Stimulated activated CD4-positive, alpha-beta T cell treated with anti-CD3 and anti-CD28 coated beads, Interleukin-2, amount 100 ng/mL, for 48 hours (primary cell): ENCODE data around the gene MCOLN1.
A peak's percentile ranks its signal among the peaks of the same experiment; 100 is the strongest.

Source experiments
- DNase-seq, 2 donors: peaks; one replicate each; pipeline ENCODE4 v3.0.0-alpha.2; 2020

The MCOLN1 gene

DNA sequence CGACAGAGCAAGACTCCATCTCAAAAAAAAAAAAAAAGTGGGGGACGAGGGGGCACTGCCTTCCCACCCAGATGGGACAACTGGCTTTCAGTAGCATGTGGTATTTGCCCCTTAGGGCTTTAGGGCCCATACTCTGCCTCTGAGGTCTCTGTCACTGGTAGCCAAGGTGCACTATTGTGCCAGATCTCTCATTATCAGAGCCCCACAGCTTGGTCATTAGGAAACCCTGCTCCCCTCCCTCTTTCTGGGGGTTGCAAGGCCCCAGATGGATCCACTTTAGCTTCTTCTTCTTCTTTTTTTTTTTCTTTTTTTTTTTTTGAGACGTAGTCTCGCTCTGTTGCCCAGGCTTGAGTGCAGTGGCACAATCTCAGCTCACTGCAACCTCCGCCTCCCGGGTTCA, 17.7 kb upstream of the MCOLN1 start:
- DNase-seq = no peak

DNA sequence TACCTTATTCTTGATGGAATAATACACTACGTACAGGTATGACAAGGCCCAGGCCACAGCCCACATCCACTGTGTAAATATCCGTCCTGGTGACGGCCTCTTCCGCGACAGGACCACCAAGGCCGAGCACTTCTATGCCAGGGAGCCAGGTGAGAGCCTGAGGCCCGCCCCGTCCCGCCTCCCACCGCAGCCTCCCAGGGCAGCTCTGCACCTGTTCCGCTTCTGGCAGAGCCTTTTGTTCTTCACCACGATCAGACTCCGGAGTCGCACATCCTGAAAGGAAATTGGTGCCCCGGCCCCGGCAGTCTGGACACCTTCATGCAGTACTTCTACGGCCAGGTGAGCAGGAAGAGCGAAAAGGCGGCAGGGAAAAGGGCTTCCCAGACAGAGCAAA, 17.1 kb upstream of the MCOLN1 start:
- DNase-seq = no peak

DNA sequence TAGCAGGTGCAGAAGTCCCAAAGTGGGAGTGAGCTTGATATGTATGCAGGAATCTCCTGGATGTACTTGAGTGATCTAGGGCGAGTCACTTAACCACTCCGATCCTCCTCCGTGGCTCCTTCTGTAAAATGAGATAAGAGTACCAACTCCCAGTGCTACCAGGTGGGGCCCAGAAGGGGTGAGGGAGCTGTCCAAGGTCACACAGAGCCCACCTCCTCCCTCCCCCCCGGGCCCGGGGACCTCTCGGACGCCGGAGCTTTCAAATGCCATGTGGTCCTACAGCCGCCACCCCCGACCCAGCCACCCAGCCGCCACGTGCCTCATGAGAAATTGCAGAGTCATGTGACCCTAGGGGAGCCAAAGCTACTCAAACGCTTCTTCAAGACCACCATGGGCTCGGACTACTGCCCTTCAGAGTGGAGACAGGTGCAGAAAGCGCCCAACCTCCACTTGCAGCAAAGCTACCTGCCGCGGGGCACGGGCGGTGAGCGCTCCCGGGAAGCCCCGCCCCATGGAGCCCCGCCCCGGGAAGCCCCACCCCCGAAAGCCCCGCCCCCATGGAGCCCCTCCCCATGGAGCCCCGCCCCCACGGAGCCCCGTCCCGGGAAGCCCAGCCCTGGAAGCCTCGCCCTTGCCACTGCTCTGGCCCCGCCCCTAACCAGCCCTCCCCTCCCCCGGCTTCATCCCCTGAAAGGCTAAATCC, 16.6 kb upstream of the MCOLN1 start:
- DNase-seq = peak in 1 of 2 donors; percentile 40

DNA sequence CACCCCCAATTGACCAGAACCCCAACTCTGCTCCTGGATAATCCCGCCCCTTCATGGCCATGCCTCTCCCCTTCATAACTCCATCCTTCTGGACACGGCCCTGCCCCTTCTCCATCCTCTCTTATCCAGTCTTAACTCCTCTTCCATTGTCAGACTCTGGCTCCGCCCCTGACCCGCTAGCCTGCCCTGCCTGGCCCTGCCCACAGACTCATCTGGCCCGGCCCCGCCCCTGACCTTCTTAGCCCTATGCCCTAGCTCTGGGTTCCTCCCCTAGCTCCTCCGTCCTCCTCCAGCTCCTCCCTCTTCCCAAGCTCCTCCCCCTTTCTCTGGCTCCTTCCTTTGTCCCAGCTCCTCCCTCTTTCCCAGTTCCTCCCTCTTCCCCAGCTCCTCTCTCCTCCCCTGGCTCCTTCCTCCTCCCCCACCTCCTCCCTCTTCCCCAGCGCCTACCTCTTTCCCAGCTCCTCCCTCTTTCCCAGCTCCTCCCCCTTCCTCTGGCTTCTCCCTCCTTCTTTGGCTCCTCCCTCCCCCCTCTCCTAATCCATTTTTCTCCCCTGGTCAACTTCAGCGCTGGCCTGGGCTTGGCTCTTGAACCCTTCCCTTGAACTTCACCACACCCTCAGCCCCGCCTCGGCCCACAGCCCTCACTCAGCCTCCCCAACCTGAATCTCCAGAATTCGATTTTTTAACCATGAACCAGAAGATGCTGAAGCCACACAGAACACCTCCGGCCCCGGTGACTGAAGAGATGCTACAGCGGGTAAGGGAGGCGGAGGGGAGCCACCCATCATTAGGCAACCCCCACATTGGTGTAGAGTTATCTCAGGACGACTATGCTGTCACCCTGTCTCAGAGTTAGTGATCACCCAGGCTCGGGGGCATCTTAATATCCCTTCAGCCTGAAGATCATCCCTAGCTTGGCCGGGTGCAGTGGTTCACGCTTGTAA, 15.8 kb upstream of the MCOLN1 start:
- peak in 1 of 2 donors; percentile 51 for DNase-seq

DNA sequence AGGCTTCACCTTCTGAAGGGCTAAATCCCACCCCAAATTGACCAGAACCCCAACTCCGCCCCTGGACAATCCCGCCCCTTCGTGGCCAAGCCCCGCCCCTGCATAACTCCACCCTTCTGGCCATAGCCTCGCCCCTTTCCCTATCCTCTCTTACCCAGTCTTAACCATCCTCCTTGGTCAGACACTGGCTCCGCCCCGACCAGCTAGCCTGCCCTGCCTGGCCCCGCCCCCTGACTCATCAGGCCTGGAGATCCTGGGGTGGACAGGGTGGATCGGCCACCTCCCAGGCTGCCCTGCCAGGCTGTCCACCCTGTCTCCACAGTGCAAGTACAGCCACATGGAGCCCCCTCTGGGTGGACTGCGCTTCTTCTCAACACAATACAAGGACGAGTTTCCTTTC, 14.5 kb upstream of the MCOLN1 start:
- no peak for DNase-seq

DNA sequence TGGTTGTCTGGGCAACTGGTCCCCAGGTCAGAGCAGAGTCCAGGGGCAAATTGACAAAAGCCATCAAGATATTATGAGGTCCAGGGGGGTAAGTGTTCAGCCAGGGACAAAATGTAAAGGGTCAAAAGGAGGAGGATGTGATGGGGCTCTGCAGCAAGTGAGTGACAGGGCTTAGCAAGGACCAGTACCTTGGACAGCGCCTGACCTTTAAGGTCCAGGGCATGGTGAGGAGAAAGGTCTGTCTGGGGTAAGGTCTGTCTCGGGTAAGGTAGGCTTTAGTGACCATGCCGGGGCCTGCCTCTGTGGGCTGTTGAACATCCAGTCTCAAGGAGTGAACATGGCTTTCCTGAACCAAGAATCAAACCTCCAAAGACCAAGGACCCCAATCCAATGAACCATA, 12.8 kb upstream of the MCOLN1 start:
- no peak for DNase-seq

DNA sequence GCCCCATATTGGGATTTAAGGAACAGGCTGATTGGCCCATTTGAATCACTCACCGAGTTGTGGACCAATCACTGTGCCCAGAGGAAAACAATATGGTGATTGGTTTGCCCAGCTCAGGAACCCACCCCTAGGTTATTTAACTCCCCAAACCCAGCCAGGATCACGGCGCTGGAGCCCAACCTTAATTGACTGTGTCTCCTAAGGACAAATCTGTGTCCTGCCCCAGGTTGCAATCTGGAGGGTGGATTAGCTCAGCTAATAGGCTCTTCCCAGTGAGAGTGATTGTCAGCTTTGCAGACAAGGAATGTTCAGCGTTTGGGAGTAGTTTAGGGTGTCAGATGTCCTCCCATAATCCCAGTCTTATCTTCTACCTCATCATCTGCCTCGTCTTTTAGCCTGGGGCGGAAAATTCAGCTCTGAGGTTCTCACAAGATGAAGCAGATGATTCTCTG, 10.0 kb upstream of the MCOLN1 start:
- no peak for DNase-seq

DNA sequence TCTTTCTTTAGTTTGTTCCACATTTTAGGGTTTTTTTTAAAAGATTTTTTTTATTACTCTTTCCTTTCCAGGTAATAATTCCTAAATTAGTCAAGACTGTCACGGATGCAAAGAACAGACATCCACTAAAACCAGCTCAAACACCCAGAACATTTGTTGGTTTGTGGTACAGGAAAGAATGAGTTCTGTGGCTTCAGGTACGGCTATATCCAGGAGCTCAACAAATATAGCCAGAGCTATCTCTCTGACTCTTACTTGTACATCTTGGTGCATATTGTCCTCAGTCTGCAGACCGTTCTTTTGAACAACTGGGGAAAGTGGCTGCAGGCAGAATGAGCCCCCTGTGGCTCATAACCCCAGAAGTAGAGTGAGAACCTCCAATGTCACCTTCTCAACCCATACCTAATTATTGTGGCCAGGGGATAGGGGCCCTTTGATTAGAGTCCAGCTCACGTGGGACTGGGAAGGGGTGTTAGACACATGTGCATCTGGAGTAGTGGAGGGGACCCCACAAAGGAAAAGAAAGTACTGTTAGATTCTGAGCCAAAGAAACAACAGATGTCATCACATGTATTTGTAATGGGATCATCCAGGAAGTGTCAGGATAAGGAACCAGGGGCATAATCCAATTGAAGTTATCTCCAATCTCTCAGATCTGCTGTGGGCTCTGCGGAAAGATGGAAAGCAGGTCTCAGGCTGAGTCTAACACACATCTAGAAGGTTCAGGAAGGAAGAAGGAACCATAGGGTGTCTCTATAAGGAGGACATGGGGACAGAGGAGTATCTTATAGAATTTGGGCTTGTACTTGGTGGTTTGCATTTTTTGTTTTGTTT, 8.4 kb upstream of the MCOLN1 start:
- DNase-seq = no peak

DNA sequence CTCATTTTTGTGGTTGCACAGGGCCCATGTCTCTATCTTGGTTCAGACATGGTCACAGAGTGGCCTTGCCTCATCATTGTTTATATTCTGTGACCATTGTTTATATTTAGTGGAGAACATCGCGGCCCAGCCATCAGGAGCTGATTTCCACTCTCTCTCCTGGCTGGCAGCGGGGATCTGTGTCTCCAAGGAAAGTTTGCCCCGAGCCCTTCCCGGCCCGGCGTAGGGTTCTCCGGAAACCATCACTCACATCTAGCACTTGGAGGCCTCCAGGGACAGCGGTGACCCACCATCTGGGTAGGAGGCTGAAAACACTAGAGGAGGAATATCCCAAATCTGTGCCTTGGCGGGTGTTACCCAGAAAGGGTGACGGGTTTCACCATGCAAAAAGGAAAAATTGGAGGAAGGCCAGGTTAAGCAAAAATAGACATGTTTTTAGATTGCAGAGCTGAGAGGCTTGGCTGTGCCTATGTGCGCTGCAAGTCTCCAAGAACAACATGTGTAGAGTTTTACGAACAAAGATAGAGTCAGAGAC, 7.2 kb upstream of the MCOLN1 start:
- DNase-seq = no peak

DNA sequence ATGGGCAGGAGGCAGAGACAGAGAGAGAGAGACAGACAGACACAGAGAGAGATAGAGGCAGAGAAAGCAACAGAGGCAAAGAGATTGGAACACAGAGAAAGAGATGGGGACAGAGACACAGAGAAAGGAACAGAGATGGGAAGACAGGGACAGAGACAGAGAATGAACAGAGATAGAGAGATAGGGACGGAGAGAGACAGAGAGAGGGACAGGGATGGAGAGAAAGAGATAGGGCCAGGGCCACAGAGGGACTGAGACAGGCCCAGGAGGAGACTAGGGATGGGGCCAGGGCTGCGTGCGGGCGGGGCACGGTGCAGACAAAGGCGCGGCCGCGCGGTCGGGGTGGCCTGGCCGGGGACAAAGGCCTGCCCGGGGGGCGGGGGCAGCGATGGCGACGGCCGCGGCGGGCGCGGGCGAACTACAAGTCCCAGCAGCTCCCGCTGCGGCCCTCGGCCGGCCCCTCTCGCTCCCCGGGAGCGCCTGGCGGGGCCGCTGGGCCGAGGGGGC, 6.7 kb upstream of the MCOLN1 start, which contains the start of gene ZNF358:
Gene ZNF358 (plus strand): TSS at position 459 of the 507 bp plus-strand sequence. CDS start 3,140 bp downstream, outside the sequence.
- peak in 1 of 2 donors; percentile 49 for DNase-seq

DNA sequence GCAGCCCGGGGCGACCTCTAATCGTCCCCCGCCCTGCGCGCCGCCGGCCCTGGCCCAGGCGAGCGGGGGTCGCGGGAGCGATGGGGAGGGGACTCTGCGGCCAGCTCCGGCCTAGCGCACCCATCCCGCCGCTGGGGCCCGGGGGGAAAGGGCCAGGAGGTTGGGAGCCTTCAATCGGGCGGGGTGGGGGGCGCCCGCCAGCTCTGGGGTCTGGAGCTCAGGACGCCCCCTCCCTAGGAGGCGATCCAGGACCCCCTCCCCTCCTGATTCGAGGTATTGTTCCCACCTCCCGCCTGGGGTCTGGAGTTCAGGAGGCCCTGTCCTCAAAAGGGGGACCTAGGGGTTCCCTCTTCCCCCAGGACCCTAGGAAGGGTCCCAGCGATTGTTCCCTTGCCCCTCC, 6.1 kb upstream of the MCOLN1 start:
- DNase-seq = no peak

DNA sequence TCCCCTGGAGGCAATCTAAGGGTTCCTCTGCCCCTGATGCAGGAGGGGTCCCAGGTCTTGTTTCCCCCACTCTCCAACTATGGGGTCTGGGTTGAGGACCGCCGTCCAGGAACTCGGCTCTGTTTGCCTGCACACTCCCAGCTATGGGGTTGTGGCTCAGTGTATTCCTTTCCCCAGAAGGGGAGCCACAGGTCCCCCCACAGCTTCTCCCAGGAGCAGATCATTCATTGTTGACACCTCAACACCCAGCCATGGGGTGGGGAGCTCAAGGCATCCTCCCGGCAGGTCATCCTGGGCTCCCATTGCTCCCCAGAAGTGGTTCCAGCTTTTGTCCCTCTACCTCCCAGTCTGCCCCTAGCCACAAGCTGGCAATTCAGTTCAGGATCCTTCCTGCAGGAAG, 5.5 kb upstream of the MCOLN1 start:
- DNase-seq = no peak

DNA sequence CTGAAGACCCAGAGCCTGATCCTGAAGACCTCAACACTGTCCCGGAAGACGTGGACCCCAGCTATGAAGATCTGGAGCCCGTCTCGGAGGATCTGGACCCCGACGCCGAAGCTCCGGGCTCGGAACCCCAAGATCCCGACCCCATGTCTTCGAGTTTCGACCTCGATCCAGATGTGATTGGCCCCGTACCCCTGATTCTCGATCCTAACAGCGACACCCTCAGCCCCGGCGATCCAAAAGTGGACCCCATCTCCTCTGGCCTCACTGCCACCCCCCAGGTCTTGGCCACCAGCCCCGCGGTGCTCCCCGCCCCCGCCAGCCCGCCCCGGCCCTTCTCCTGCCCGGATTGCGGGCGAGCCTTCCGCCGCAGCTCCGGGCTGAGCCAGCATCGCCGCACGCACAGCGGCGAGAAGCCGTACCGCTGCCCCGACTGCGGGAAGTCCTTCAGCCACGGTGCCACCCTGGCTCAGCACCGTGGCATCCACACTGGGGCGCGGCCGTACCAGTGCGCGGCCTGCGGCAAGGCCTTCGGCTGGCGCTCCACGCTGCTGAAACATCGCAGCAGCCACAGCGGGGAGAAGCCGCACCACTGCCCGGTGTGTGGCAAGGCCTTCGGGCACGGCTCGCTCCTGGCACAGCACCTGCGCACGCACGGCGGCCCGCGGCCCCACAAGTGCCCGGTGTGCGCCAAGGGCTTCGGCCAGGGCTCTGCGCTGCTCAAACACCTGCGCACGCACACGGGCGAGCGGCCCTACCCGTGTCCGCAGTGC, 2.9 kb upstream of the MCOLN1 start:
- no peak for DNase-seq

DNA sequence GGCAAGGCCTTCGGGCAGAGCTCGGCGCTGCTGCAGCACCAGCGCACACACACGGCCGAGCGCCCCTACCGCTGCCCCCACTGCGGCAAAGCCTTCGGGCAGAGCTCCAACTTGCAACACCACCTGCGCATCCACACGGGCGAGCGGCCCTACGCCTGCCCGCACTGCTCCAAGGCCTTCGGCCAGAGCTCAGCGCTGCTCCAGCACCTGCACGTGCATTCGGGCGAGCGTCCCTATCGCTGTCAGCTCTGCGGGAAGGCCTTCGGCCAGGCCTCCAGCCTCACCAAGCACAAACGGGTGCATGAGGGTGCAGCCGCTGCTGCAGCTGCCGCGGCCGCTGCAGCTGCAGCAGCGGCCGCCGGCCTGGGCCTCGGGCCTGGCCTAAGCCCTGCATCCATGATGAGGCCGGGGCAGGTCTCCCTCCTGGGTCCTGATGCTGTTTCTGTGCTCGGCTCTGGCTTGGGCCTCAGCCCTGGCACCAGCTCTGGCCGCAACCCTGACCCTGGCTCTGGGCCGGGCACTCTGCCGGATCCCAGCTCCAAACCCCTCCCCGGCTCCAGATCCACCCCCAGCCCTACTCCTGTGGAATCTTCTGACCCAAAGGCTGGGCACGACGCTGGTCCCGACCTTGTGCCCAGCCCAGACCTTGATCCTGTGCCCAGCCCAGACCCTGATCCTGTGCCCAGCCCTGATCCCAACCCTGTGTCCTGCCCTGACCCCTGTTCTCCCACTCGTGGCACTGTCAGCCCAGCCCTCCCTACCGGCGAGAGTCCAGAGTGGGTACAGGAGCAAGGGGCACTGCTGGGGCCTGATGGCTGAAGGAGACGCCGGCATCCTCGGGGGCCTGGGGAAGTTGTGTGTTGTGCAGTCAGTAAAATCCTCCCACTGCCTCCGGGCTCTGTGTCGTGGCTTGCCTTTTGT, 2.0 kb upstream of the MCOLN1 start:
- no peak for DNase-seq

DNA sequence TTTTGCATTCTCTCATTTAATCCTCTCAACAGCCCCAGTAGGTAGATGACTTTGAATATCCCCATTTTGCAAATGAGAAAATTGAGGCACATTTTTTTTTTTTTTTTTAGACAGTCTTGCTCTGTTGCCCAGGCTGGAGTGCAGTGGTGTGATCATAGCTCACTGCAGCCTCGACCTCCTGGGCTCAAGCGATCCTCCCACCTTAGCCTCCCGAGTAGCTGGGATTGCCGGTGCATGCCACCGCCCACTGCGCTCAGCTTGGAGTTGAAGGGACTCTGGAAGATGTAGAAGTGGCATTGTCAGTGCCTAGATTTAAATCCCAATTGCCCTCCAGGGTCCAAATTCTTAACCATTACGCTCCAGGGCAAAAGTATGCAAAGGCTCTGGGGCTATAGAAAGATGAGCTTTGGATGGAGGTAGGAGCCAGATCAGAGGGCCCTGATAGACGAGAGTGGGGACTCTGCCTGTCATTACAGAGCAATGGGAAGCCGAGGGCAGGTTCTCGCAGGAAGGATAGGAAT, 813 bp upstream of the MCOLN1 start:
- no peak for DNase-seq

DNA sequence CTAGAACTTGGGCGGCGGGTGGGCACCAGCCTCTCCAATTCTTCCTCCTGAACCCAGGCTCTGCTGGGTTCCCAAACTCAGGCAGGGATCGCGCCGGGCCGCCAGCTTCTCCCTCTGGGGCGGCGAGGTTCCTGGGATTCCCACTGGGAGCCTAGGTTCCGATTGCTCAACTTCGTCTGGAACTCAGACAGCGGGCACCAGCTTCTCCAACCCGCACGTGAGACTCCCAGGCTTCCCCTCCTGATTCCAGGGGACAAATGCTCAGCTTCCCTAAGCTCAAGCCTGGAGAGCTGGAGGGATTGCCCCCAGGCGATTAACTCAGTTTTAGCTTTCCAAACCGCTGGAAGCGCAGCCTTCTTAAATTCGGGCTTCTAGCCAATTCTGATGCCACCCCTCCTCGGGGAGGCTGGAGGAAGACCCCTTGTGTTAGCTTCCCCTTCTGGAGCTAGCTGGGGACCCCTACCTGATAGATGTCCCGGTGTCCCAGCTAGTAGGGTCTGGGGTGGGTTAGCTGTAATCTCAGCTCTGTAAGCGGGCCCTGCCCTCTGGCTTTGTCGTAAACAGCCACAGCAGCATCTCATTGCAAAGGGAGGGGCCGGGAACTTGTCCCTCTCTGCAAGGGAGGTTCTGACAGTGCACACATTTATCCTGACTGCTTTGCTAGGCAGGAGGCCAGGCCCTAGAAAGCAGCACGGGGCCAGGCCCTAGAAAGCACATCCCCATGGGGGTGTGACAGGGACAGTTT, 671 bp downstream of the MCOLN1 start:
- no peak for DNase-seq

DNA sequence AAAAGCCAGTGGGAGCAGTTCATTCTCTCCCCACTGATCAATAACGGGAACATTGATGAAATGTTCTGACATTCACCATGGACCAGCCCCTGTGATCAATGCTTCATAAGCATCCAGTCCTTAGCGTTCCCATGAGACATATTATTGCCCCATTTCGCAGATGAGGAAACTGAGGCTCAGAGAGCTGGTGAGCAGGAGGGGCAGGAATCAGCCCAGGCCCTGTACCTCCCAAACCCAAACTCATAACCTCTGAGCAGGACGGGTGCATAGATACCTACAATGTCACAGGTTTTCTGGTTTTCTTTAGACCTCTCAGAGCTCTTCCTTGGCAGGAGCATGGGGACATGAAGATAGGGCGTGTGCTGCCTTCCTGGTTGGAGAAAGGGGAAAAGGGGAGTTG, 2.1 kb downstream of the MCOLN1 start:
- DNase-seq = no peak

DNA sequence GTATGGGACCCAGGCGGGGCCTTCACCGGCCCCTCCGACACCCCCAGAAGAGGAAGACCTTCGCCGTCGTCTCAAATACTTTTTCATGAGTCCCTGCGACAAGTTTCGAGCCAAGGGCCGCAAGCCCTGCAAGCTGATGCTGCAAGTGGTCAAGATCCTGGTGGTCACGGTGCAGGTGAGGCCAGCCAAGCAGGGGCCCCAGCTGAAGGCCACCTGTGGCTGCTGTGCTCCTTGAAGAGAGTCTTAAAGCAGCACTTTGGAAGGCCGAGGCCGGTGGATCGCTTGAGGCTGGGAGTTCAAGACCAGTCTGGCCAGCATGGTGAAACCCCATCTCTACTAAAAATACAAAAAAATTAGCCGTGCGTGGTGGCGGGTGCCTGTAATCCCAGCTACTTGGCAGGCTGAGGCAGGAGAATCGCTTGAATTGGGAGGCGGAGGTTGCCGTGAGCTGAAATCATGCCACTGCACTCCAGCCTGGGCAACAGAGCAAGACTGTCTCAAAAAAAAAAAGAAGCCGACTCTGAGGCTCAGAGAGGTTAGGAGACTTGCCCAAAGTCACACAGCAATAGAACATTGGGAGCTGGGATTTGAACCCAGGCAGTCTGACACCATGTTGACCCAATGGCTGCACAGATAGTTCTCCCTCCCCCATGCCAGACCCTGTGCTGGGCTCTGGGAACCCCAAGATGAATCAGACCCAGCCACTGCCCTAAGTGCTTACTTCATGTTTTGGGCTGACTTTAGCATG, 2.7 kb downstream of the MCOLN1 start:
- DNase-seq = no peak
